Measurements from ENCODE around the gene RGS12.

The RGS12 gene

DNA sequence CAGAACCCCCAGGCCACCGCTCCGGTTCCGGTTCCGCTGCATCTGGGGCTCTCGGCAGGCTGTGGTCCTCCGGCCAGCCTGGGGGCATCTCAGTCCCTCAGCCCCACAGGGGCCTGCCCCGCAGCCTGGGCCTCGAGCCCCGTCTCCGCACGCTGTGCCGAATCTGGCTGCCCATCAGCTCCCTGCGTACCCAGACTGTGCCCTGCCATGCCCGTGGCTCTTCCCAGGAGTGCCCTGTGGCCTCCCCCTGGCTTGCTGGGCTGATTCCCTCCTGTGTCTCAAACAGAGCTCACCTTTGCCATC is 44.7 kb upstream of the RGS12 start:
- Histone ChIP-seq H3K9me3 (ENCODE audit: low read depth, low read length) (no peaks in the 10 kb centered on the region), H3K36me3 (ENCODE audit: insufficient read depth, low read length) (no peaks in the 10 kb centered on the region), H3K4me3 (no peak overlapping the region), H3K27ac (no peak overlapping the region), H3K9ac (ENCODE audit: insufficient read length) (no peak overlapping the region)
- DNase-seq (ENCODE audit: low read depth, low spot score): no peak
- TF ChIP-seq EZH2 (IDR thresholded peaks at IDR 0.05) (no peak), FOXP2 (optimal IDR thresholded peaks at IDR 0.05; ENCODE audit: control extremely low read depth, extremely low read length, insufficient read depth) (no peak), POLR2AphosphoS5 (IDR thresholded peaks at IDR 0.05; ENCODE audit: borderline replicate concordance, low read depth, low read length) (no peak)

DNA sequence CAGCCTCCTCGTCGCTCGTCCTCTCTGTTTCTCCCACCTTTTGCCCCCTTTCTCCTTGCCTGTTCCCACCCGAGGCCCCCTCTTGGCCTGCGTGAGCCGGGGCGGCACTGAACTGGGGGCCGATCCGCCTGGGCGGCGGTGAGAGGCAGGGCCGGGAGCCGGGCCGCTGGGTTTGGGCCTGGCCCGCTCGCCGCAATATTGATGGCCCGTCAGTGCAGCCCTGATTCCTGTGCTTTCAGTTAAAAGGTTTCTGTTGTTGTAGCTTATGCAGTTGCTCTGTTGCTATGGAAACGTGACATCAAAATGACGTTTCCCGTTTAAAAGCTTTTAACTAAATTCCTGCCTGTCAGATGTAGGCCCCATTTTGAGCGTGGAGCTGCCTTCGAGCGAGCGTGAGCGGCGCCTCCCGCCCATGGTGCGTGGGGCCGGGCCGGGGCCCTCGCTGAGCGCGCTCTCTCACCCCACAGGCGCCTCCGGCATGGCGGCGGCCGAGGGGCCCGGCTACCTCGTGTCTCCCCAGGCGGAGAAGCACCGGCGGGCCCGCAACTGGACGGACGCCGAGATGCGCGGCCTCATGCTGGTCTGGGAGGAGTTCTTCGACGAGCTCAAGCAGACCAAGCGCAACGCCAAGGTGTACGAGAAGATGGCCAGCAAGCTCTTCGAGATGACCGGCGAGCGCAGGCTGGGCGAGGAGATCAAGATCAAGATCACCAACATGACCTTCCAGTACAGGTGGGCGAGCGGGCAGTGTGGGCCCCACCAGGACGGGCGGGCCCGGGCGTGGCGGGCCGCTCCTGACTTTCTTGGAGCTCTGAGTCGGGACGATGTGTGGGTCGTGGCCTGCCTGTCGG is 43.8 kb upstream of the RGS12 start, which contains the start of gene MSANTD1:
MSANTD1 (plus strand) TSS at position 349 of the 851 bp plus-strand sequence; CDS start at position 413, 64 bp downstream.
- Histone ChIP-seq H3K4me3 (no peak within 1 kb of the TSS), H3K9ac (ENCODE audit: insufficient read length) (no peak within 1 kb of the TSS), H3K36me3 (ENCODE audit: insufficient read depth, low read length) (no peaks in the 10 kb centered on the region), H3K9me3 (ENCODE audit: low read depth, low read length) (no peaks in the 10 kb centered on the region), H3K27ac (no peak within 1 kb of the TSS)
- DNase-seq (ENCODE audit: low read depth, low spot score): no peak
- TF ChIP-seq FOXP2 (optimal IDR thresholded peaks at IDR 0.05; ENCODE audit: control extremely low read depth, extremely low read length, insufficient read depth) (no peak), EZH2 (IDR thresholded peaks at IDR 0.05) (no peak), POLR2AphosphoS5 (IDR thresholded peaks at IDR 0.05; ENCODE audit: borderline replicate concordance, low read depth, low read length) (no peak)

DNA sequence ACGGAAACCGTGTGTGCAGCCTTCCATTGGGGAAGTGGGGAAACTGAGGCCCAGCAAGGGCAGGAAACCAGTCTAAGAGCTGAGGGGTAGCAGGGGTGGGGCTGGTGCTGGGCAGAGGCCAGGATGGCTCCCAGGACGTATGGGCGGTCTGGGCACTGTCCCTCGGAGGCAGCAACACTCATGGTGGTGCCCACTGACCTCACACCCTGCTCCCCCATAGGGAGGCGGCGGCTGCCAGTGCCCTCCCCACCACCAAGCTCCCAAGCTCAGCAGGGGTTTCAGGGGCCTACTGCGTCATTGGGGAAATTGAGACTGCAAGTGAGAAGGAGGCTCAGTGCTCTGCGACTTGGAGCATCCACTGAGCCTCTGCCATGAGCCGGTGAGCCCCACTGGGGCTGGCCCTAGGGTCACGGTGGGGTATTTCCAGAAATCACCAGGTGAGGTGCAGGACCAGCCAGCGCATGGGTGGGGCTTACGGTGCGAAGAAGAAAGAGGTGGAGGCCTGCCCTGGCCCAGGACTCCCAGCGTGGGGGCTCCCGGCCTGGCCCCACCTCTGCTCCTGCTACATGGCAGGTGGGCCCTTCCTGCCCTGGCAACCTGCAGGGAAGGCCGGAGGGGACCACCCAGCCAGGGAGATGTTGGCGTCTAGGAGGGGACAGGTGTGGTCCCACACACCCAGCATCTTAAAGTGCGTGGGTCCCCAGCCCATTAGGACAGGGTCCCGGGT is 42.9 kb upstream of the RGS12 start:
- no peaks in the 10 kb centered on the region for H3K9me3 ChIP-seq (ENCODE audit: low read depth, low read length)
- H3K36me3 ChIP-seq (ENCODE audit: insufficient read depth, low read length): no peaks in the 10 kb centered on the region
- no peak overlapping the region for H3K9ac ChIP-seq (ENCODE audit: insufficient read length)
- DNase-seq (ENCODE audit: low read depth, low spot score): no peak
- no peak overlapping the region for H3K27ac ChIP-seq
- no peak for TF ChIP-seq FOXP2 (optimal IDR thresholded peaks at IDR 0.05; ENCODE audit: control extremely low read depth, extremely low read length, insufficient read depth)
- TF ChIP-seq POLR2AphosphoS5 (IDR thresholded peaks at IDR 0.05; ENCODE audit: borderline replicate concordance, low read depth, low read length): no peak
- TF ChIP-seq EZH2 (IDR thresholded peaks at IDR 0.05): no peak
- no peak overlapping the region for H3K4me3 ChIP-seq

DNA sequence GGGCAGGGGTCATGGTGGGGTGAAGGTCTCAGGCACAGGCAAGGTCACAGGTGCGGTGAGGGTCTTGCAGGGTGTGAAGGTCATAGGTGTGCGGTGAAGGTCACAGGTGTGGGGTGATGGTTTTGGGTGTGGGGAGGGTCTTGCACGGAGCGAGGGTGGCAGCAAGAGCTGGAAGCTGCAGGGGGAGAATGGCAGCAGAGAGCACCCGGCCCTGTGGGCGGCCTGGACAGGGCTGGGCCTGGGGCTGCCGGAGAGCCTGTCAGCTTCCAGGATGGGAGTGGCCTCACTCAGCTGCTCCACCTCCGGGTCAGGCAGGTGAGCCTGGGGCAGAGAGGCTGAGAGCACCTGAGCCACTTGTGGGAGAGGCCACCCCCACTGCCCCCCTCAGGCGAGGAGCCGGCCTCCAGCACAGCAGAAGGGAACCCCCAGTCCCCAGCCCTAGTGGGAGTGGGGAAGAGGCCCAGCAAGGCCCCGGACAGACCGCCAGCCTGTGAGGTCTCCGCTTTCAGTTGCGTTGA is 42.3 kb upstream of the RGS12 start:
- no peaks in the 10 kb centered on the region for H3K36me3 ChIP-seq (ENCODE audit: insufficient read depth, low read length)
- DNase-seq (ENCODE audit: low read depth, low spot score): no peak
- no peak overlapping the region for H3K4me3 ChIP-seq
- TF ChIP-seq FOXP2 (optimal IDR thresholded peaks at IDR 0.05; ENCODE audit: control extremely low read depth, extremely low read length, insufficient read depth) (no peak), EZH2 (IDR thresholded peaks at IDR 0.05) (no peak), POLR2AphosphoS5 (IDR thresholded peaks at IDR 0.05; ENCODE audit: borderline replicate concordance, low read depth, low read length) (no peak)
- no peak overlapping the region for H3K27ac ChIP-seq
- no peak overlapping the region for H3K9ac ChIP-seq (ENCODE audit: insufficient read length)
- no peaks in the 10 kb centered on the region for H3K9me3 ChIP-seq (ENCODE audit: low read depth, low read length)

DNA sequence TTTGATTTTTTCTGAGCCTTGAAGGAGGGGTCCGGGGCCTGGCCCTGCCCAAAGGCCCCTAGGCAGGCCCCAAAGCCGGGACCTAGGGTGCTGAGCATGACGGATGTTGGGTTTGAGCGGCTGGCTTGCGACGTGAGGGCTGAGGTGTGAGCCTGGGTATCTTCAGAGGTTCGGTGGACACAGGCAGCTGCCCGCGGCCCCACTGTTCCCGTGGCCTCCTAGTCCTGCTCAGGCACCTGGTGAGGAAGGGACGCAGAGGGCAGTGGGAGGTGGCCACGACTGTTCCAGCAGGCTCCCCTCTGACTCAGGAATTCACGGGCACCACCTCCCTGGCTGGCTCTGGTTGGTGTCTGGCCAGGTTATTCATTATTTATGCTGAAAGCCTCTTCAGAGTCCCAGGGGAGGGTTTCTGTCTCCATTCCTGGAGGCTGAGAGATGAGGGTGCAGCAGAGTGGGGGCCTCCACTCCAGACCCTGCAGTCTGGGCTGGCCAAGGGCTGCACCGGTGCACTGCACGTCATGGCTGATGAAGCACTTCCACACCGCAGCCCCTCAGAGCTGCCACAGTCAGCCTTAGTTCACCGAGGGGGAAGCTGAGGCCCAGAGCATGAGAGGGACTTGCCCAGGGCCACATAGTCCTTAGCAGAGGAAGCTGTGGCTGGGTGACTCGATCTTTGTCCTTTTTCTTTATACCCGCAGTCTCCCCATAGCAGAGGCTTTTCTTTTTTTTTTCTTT is 41.7 kb upstream of the RGS12 start:
- no peak overlapping the region for H3K9ac ChIP-seq (ENCODE audit: insufficient read length)
- no peaks in the 10 kb centered on the region for H3K36me3 ChIP-seq (ENCODE audit: insufficient read depth, low read length)
- DNase-seq (ENCODE audit: low read depth, low spot score): no peak
- no peak overlapping the region for H3K4me3 ChIP-seq
- H3K27ac ChIP-seq: no peak overlapping the region
- TF ChIP-seq EZH2 (IDR thresholded peaks at IDR 0.05) (no peak), FOXP2 (optimal IDR thresholded peaks at IDR 0.05; ENCODE audit: control extremely low read depth, extremely low read length, insufficient read depth) (no peak), POLR2AphosphoS5 (IDR thresholded peaks at IDR 0.05; ENCODE audit: borderline replicate concordance, low read depth, low read length) (no peak)
- H3K9me3 ChIP-seq (ENCODE audit: low read depth, low read length): no peaks in the 10 kb centered on the region

DNA sequence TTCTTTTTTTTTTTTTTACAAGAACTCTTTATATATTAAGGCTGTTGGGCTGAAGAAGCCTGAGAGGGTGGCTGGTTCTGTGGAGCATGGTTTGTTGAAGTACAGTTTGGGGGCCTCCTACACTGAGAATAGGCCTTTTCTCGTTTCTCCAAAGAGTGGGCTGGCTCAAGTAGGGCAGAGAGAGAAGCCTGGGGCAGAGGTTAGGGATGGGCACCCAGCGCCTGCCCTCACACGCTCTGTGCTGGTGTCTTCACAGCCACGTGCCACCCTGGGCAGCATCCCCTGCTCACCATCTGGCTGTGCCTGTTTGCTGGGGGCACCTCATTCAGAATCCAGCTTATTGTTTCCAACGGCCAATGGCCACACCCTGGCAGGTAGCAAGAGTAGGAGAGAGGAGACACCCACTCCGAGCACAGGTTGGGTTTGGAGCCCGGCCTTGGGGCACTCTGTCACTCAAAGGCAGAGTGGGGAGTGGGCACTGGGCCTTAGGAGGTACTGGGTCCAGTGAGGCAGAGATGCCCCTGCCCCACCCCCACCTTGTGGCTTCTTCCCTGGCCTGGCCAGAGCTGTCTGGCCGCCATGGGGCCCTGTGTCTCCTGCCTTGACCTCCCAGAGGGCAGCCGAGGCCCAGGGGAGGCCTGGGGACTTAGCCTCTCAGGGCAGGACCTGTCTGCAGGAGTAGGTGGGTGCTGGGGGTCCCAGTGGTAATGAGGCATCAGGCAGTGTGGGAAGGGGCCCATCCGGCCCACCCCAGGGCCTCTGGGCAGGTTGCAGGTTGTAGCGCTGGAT is 40.9 kb upstream of the RGS12 start:
- no peaks in the 10 kb centered on the region for H3K9me3 ChIP-seq (ENCODE audit: low read depth, low read length)
- TF ChIP-seq EZH2 (IDR thresholded peaks at IDR 0.05) (no peak), FOXP2 (optimal IDR thresholded peaks at IDR 0.05; ENCODE audit: control extremely low read depth, extremely low read length, insufficient read depth) (no peak), POLR2AphosphoS5 (IDR thresholded peaks at IDR 0.05; ENCODE audit: borderline replicate concordance, low read depth, low read length) (no peak)
- no peak for DNase-seq (ENCODE audit: low read depth, low spot score)
- no peak overlapping the region for H3K9ac ChIP-seq (ENCODE audit: insufficient read length)
- H3K27ac ChIP-seq: no peak overlapping the region
- no peaks in the 10 kb centered on the region for H3K36me3 ChIP-seq (ENCODE audit: insufficient read depth, low read length)
- no peak overlapping the region for H3K4me3 ChIP-seq

DNA sequence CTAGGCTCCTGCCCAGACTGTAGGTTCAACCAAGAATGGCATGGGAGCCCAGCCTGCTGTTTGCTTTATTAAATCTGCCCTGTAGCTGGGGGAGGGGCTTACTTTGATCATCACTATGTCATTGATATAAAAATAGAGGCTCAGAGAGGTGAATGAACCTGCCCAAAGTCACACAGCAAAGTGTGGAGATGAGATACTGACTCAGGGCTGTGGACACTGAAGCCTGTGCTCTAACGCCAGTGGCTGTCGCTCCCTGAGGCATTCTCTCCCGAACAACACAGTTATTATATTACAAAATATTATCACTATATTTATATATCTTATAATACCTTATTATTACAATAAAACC is 40.4 kb upstream of the RGS12 start:
- Histone ChIP-seq H3K4me3 (no peak overlapping the region), H3K9me3 (ENCODE audit: low read depth, low read length) (no peaks in the 10 kb centered on the region), H3K27ac (no peak overlapping the region), H3K9ac (ENCODE audit: insufficient read length) (no peak overlapping the region), H3K36me3 (ENCODE audit: insufficient read depth, low read length) (no peaks in the 10 kb centered on the region)
- TF ChIP-seq FOXP2 (optimal IDR thresholded peaks at IDR 0.05; ENCODE audit: control extremely low read depth, extremely low read length, insufficient read depth) (no peak), EZH2 (IDR thresholded peaks at IDR 0.05) (no peak), POLR2AphosphoS5 (IDR thresholded peaks at IDR 0.05; ENCODE audit: borderline replicate concordance, low read depth, low read length) (no peak)
- DNase-seq (ENCODE audit: low read depth, low spot score): no peak

All from SK-N-MC (cell line).